AG04449 (cell line): ENCODE measurements around the gene DUS4L.

Source experiments
- CTCF ChIA-PET: fragments of 350-600 bp; formaldehyde crosslinking; extraction: SDS; loops from one replicate; lab custom pipeline; 2021; ENCODE audit warnings: antibody characterized with exemption; lab: Yijun Ruan, JAX
- POLR2A ChIA-PET: fragments of 400-600, 350-600 bp; formaldehyde crosslinking; extraction: SDS; loops from one replicate; lab custom pipeline; 2020; ENCODE audit warnings: antibody characterized with exemption, inconsistent platforms; lab: Yijun Ruan, JAX
- DNase-seq: peaks from one replicate; pipeline ENCODE4 v3.0.0-alpha.2; 2010; ENCODE audit warnings: low read depth, low spot score
- H3K4me3 ChIP-seq: 2 replicates; pipeline ENCODE4 v1.5.1; 2011; ENCODE audit warnings: low read depth, mild to moderate bottlenecking, control low read depth, low read length
- CTCF ChIP-seq: IDR thresholded peaks from one replicate; pipeline ENCODE4 v1.5.1; 2011; ENCODE audit warnings: mild to moderate bottlenecking, moderate library complexity, low read length, control low read depth, inconsistent platforms; ENCODE audit not compliant: insufficient read depth; ENCODE audit errors: missing control alignments

Gene DUS4L

GRCh38 chr7:107579554-107579884 lies 15.7 kb downstream of the DUS4L start:
- ChIA-PET CTCF (interaction anchor here (1.2 to 1.7 kb wide), 3 partner anchors 9 to 146 kb away, joined by 3 to 6 read pairs (median 4); no protein-coding TSS in a partner anchor), POLR2A (no interaction called here)
- TF ChIP-seq CTCF, result no peak
- DNase-seq, result no peak
- H3K4me3 ChIP-seq, result peak overlapping the region; percentile 74

- no peak for DNase-seq
- peak; percentile 17 for TF ChIP-seq CTCF
- ChIA-PET CTCF (interaction anchor here (0.9 to 1.7 kb wide), 4 partner anchors 10 to 146 kb away, joined by 3 to 6 read pairs (median 4); no protein-coding TSS in a partner anchor), POLR2A (interaction anchor here (0.6 kb wide), 1 partner anchor 680 kb away, joined by 3 read pairs; no protein-coding TSS in a partner anchor)
- H3K4me3 ChIP-seq, result peak within 1 kb of the TSS; percentile 74
Measured at GRCh38 chr7:107579885-107580715, 16.3 kb downstream of the DUS4L start, which contains the start of gene BCAP29. BCAP29 (plus strand) TSS chr7:107580246; CDS start chr7:107580773, 527 bp downstream.

- POLR2A ChIA-PET, result interaction anchor here (0.6 kb wide), 1 partner anchor 679 kb away, joined by 3 read pairs; no protein-coding TSS in a partner anchor
- peak overlapping the region; percentile 74 for H3K4me3 ChIP-seq
- no peak for DNase-seq
- CTCF ChIA-PET, result interaction anchor here (0.9 to 1.7 kb wide), 3 partner anchors 14 to 145 kb away, joined by 3 to 6 read pairs (median 3); no protein-coding TSS in a partner anchor
- TF ChIP-seq CTCF, result no peak
Measured at GRCh38 chr7:107580716-107581383, 17.1 kb downstream of the DUS4L start.

GRCh38 chr7:107581387-107582013 lies 17.7 kb downstream of the DUS4L start:
- POLR2A ChIA-PET, result no interaction called here
- CTCF ChIA-PET, result interaction anchor here (2.3 kb wide), 1 partner anchor 11 kb away, joined by 7 read pairs; no protein-coding TSS in a partner anchor
- TF ChIP-seq CTCF, result no peak
- H3K4me3 ChIP-seq, result no peak overlapping the region
- no peak for DNase-seq

GRCh38 chr7:107582875-107583274 lies 19.1 kb downstream of the DUS4L start:
- H3K4me3 ChIP-seq, result no peak overlapping the region
- ChIA-PET CTCF (interaction anchor here (2.3 kb wide), 1 partner anchor 10 kb away, joined by 7 read pairs; no protein-coding TSS in a partner anchor), POLR2A (no interaction called here)
- DNase-seq, result no peak
- TF ChIP-seq CTCF, result no peak
